Effector CD8-positive, alpha-beta T cell (primary cell): ENCODE measurements around the gene ERCC5.
A peak's percentile ranks its signal among the peaks of the same experiment; 100 is the strongest.

Experiments
- DNase-seq: peaks from one replicate; lab custom pipeline; 2025; lab: John Stamatoyannopoulos, UW
- total RNA-seq, 4 experiments: gene quantifications; one replicate each; lab custom pipeline; 2026; lab: John Stamatoyannopoulos, UW

ERCC5 gene
- total RNA-seq, result 25.1 to 45.8 (median 35.6) reads per million in 4 experiments

- DNase-seq, result peak; percentile 90
Measured at GRCh38 chr13:102845630-102846260, at the start of gene ERCC5. Gene ERCC5 (plus strand): TSS chr13:102846032. CDS start chr13:102846267, 235 bp downstream.

- peak; percentile 44 for DNase-seq
Measured at GRCh38 chr13:102798581-102799425, 47.0 kb upstream of the ERCC5 start, which contains the start of the genes BIVM and POGLUT2. Gene BIVM (plus strand): TSS chr13:102799119. CDS start chr13:102807268, 8,149 bp downstream. Gene POGLUT2 (minus strand): TSS chr13:102798976. CDS start chr13:102798670, 306 bp downstream.

DNA sequence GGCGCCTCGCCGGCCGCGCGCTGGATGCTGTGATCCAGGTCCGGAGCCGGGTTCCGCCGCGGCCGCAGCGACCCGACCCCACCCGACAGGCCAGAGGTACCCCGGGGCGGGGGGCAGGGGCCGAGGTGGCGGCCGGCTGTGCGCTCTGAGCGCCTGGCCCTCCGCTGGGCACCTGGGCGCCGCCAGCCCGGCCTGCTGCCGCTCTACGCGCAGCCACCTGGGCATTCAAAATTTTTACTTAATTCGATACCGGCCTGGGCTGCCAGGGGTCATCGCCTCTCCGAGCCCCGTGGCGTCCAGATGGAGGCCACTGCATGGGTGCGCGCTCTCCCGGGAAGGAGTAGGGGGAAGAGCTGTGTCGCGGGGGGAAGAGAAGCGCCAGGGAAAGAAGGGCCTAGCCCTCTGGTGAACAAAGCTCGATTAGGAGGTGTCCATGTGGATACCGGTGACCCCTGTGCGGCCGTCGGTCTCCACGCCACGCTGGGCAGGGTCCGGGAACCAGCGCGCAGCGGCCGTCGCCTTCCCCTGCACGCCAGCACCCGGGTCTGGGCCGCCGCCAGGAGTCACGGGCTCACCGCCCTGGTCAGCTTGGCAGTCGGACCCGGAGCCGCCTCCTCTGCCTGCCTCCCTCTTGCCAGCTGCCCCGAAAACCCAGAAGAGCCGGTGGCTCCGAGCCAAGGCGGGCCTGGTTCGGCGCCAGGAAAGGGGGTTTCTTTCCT, 46.2 kb upstream of the ERCC5 start:
- DNase-seq, result no peak

DNA sequence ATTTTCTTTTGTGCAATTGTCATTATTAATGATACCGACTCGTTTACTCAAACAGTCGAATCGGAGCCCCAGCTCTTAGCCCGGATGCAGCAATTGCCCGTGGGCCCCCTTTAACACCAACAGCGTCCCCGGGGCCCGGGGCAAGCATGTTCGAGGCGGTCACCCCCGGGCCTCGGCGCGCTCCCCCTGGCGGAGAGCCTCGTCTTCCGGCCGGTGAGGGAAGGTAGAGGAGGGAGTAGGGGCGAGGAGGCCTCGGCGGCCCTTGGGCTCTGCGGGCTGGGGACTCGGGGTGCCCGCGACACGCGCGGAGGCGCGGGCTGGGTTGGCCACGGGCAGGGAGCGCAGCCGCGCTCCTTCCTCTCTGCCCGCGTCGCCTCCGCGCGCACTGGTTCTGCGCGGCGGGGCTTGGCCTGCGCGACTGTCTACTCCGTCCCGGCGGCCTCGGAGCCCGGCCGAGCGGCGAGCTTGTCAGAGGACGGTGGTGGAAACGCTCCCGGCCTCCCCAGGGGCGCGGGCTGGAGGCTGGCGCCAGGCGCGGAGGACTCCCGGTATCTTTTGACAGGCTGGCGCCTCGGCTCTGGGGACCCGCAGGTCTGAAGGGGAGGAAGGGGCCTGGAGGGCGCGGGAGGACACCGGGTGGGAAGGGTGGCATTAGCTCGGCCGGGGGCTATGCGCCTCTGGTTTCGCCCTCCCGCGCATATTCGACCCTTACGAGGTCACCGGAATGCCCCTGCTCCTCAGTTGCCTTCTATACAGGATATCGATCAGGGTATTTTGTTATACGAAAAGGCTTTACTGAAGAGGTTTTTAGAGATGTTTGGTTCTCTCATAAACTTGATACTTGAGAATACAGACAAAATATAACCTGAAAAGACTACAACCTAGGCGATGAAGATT, 45.4 kb upstream of the ERCC5 start:
- DNase-seq, result peak; percentile 69

DNA sequence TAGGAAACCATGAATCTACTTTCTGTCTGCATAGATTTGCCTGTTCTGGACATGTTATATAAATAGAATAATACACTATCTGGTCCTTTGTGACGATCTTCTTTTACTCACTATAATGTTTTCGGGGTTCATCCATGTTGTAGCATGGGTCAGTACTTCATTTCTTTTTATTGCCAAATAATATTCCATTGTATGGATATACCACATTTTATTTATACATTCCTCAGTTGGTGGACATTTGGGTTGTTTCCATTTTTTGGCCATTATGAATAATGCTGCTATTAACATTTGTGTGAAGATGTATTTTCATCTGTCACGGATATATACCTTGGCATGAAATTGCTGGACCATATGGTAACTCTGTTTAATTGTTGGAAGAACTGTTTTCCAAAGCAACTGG, 40.2 kb upstream of the ERCC5 start:
- no peak for DNase-seq

DNA sequence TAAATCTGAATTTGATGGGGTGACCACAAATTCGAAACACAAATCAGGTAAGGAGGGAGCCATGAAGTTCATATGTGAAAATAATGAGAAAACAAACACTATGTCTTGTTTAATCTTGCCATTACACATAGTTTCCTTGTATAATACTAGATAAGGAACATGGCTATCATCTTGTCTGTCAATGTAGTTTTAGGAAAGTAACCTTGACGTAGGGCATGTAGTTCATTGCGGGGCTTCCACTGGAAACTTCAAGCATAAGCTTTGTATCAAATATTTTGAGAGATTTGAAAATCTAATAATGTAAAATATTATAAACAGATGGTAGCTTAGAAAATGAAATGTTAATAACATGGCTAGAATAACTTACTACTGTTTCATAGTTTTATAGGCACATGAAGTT, 38.1 kb upstream of the ERCC5 start:
- no peak for DNase-seq

GRCh38 chr13:102812611-102813287, 33.1 kb upstream of the ERCC5 start:
- no peak for DNase-seq

- DNase-seq, result no peak
Measured at GRCh38 chr13:102814025-102814607, 31.7 kb upstream of the ERCC5 start.

DNA sequence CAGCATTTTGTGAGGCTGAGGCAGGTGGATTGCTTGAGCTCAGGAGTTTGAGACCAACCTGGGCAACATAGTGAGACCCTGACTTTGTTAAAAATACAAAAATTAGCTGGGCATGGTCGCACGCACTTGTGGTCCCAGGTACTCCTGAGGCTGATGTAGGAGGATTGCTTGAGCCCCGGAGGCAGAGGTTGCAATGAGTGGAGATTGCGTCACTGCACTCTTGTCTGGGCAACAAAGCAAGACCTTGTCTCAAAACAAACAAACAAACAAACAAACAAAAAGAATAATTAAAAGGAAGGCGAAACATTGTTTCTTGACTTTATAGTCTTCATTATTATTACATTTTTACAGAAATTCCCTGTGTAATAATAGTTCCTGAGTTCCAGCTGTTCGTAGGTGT, 31.0 kb upstream of the ERCC5 start:
- DNase-seq, result no peak

GRCh38 chr13:102815788-102816187, 30.0 kb upstream of the ERCC5 start:
- DNase-seq, result no peak

GRCh38 chr13:102816708-102817107, 29.1 kb upstream of the ERCC5 start:
- DNase-seq, result no peak

DNA sequence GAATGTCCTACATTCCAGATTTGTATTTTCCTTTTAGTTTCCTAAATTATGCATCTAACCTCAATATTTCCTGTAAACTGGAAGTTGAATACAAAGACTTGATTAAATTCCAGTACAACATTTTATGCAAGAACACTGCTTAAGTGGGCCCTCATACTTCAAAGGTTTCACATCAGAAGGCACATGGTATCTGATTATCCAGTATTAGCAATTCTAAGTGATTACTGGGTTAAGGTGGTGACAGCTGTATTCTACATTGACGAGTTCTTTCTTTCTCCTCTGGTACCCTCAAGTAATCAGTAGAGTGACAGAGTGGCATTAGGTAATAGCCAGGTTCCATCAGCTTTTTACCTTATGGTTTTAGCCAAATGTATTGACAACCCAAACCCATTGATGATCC, 28.6 kb upstream of the ERCC5 start:
- no peak for DNase-seq

GRCh38 chr13:102817907-102818306, 27.9 kb upstream of the ERCC5 start:
- DNase-seq, result no peak

DNA sequence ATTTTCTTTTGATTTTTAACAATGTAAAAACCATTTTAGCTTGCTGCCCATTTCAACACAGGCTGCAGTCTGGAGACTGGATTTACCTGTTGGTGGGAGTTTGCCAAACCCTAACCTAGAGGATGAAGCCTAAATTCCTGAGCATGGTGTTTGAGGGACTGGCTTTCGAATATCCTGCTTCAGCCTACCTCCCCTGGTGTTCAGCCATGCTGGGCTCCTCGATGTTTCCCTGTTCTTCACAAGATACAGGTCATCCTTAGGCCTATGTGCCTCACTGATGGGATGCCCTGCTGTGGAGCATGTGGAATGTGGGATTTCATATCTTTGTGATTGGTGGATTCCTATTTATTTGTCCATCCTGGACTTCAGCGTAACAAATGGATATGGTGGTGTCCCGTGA, 20.4 kb upstream of the ERCC5 start:
- no peak for DNase-seq

- no peak for DNase-seq
Measured at GRCh38 chr13:102825921-102826706, 19.7 kb upstream of the ERCC5 start.

GRCh38 chr13:102830646-102831045, 15.2 kb upstream of the ERCC5 start:
- DNase-seq, result no peak

- DNase-seq, result no peak
Measured at GRCh38 chr13:102836471-102836870, 9.4 kb upstream of the ERCC5 start.

GRCh38 chr13:102838273-102838672, 7.6 kb upstream of the ERCC5 start:
- no peak for DNase-seq

- DNase-seq, result no peak
Measured at GRCh38 chr13:102838982-102839381, 6.8 kb upstream of the ERCC5 start.

DNA sequence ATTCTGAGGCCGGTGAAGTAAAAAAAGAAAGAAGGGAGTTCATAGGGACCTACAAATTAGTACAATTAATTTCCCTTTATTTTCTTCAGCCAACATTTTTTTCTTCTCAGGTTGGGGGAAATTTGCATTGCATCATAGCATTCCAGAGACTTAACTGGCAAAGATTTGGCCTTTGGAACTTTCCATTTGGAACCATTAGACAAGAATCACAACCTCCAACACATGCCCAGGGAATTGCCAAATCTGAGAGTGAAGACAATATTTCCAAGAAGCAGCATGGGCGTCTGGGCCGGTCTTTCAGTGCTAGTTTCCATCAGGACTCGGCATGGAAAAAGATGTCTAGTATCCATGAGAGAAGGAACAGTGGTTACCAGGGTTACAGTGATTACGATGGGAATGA, 6.4 kb upstream of the ERCC5 start:
- DNase-seq, result no peak
